ENCODE results near the gene ACP7. TPM values are rescaled to one million over a fixed set of nuclear protein-coding genes. Genes with fewer than 3 reads are reported as not detected.

ACP7 gene
- total and polyA plus RNA-seq, 10 of the 15 experiments (the other 5 are each of a cell fraction or from before 2014, with no cell fraction given) = not detected

Other genes with a start within 250 kb of the ACP7 start
Only the 7 nearest of the 17 such genes appear.
- gene SARS2, start 153.6 kb upstream of the ACP7 start, total RNA-seq (2014; rRNA removed) = 33.7 and 34.1 TPM in 2 replicates
- 18.5 and 21.4 TPM in 2 replicates for gene SARS2, start 153.6 kb upstream of the ACP7 start, total RNA-seq (2014; rRNA removed; fragmentation: Illumina TruSeq; extraction: Trizol)
- 35.9 and 38.2 TPM in 2 replicates for gene SARS2, start 153.6 kb upstream of the ACP7 start, total RNA-seq (2021)
- gene SARS2, start 153.6 kb upstream of the ACP7 start, polyA plus RNA-seq (2011; rRNA removed) = 9.1 and 20.9 TPM in 2 replicates
- gene SARS2, start 153.6 kb upstream of the ACP7 start, polyA plus RNA-seq (2014; fragmentation: Illumina TruSeq; extraction: Trizol) = 7.3 and 19.0 TPM in 2 replicates
- gene SARS2, start 153.6 kb upstream of the ACP7 start, polyA plus RNA-seq (2014; fragmentation: Nextera tagmentation; extraction: Ambion mirVana) = 1 to 10 TPM; 2.6 to 7.8 TPM
- gene SARS2, start 153.6 kb upstream of the ACP7 start, polyA plus RNA-seq (2014; rRNA removed) = 50.3 and 77.8 TPM in 2 replicates
- gene SARS2, start 153.6 kb upstream of the ACP7 start, polyA plus RNA-seq (2016; fragmentation: Nextera tagmentation; extraction: Ambion mirVana) = 10 to 100 TPM; 35.8 to 42.7 TPM
- gene MRPS12, start 153.4 kb upstream of the ACP7 start, total RNA-seq (2014; rRNA removed) = 120 and 149 TPM in 2 replicates
- 38.1 and 41.8 TPM in 2 replicates for gene MRPS12, start 153.4 kb upstream of the ACP7 start, total RNA-seq (2014; rRNA removed; fragmentation: Illumina TruSeq; extraction: Trizol)
- gene MRPS12, start 153.4 kb upstream of the ACP7 start, total RNA-seq (2021) = 101 and 112 TPM in 2 replicates
- 19.4 and 42.6 TPM in 2 replicates for gene MRPS12, start 153.4 kb upstream of the ACP7 start, polyA plus RNA-seq (2011; rRNA removed)
- 6.0 and 22.8 TPM in 2 replicates for gene MRPS12, start 153.4 kb upstream of the ACP7 start, polyA plus RNA-seq (2014; fragmentation: Illumina TruSeq; extraction: Trizol)
- gene MRPS12, start 153.4 kb upstream of the ACP7 start, polyA plus RNA-seq (2014; fragmentation: Nextera tagmentation; extraction: Ambion mirVana) = 10 to 100 TPM in 1 of 2 experiments, 1 to 10 TPM in 1; 7.3 to 39.6 TPM
- gene MRPS12, start 153.4 kb upstream of the ACP7 start, polyA plus RNA-seq (2014; rRNA removed) = 148 and 171 TPM in 2 replicates
- 100 to 1,000 TPM; 178 to 205 TPM for gene MRPS12, start 153.4 kb upstream of the ACP7 start, polyA plus RNA-seq (2016; fragmentation: Nextera tagmentation; extraction: Ambion mirVana)
- 7.2 and 10.6 TPM in 2 replicates for gene FBXO17, start 108.6 kb upstream of the ACP7 start, total RNA-seq (2014; rRNA removed)
- 5.5 and 5.6 TPM in 2 replicates for gene FBXO17, start 108.6 kb upstream of the ACP7 start, total RNA-seq (2014; rRNA removed; fragmentation: Illumina TruSeq; extraction: Trizol)
- gene FBXO17, start 108.6 kb upstream of the ACP7 start, total RNA-seq (2021) = 8.7 and 11.1 TPM in 2 replicates
- gene FBXO17, start 108.6 kb upstream of the ACP7 start, polyA plus RNA-seq (2011; rRNA removed) = 6.5 and 7.2 TPM in 2 replicates
- gene FBXO17, start 108.6 kb upstream of the ACP7 start, polyA plus RNA-seq (2014; fragmentation: Illumina TruSeq; extraction: Trizol) = 5.1 and 6.0 TPM in 2 replicates
- 1 to 10 TPM; 2.2 to 2.4 TPM for gene FBXO17, start 108.6 kb upstream of the ACP7 start, polyA plus RNA-seq (2014; fragmentation: Nextera tagmentation; extraction: Ambion mirVana)
- gene FBXO17, start 108.6 kb upstream of the ACP7 start, polyA plus RNA-seq (2014; rRNA removed) = 8.9 and 11.6 TPM in 2 replicates
- 1 to 10 TPM; 3.6 to 4.0 TPM for gene FBXO17, start 108.6 kb upstream of the ACP7 start, polyA plus RNA-seq (2016; fragmentation: Nextera tagmentation; extraction: Ambion mirVana)
- 5.8 and 6.7 TPM in 2 replicates for gene FBXO27, start 51.8 kb upstream of the ACP7 start, total RNA-seq (2014; rRNA removed)
- gene FBXO27, start 51.8 kb upstream of the ACP7 start, total RNA-seq (2014; rRNA removed; fragmentation: Illumina TruSeq; extraction: Trizol) = 9.5 and 12.2 TPM in 2 replicates
- 10.7 and 10.8 TPM in 2 replicates for gene FBXO27, start 51.8 kb upstream of the ACP7 start, total RNA-seq (2021)
- 6.7 and 6.9 TPM in 2 replicates for gene FBXO27, start 51.8 kb upstream of the ACP7 start, polyA plus RNA-seq (2011; rRNA removed)
- 9.0 and 11.3 TPM in 2 replicates for gene FBXO27, start 51.8 kb upstream of the ACP7 start, polyA plus RNA-seq (2014; fragmentation: Illumina TruSeq; extraction: Trizol)
- gene FBXO27, start 51.8 kb upstream of the ACP7 start, polyA plus RNA-seq (2014; fragmentation: Nextera tagmentation; extraction: Ambion mirVana) = 1 to 10 TPM; 3.1 to 3.4 TPM
- 13.3 and 15.4 TPM in 2 replicates for gene FBXO27, start 51.8 kb upstream of the ACP7 start, polyA plus RNA-seq (2014; rRNA removed)
- gene FBXO27, start 51.8 kb upstream of the ACP7 start, polyA plus RNA-seq (2016; fragmentation: Nextera tagmentation; extraction: Ambion mirVana) = 1 to 10 TPM; 5.8 to 7.3 TPM
- 1.4 and 2.5 TPM in 2 replicates for gene PAK4, start 41.4 kb downstream of the ACP7 start, total RNA-seq (2014; rRNA removed)
- gene PAK4, start 41.4 kb downstream of the ACP7 start, total RNA-seq (2014; rRNA removed; fragmentation: Illumina TruSeq; extraction: Trizol) = 1.0 and 1.6 TPM in 2 replicates
- gene PAK4, start 41.4 kb downstream of the ACP7 start, total RNA-seq (2021) = 17.3 and 19.3 TPM in 2 replicates
- 2.1 and 7.3 TPM in 2 replicates for gene PAK4, start 41.4 kb downstream of the ACP7 start, polyA plus RNA-seq (2011; rRNA removed)
- 0.49 and 4.5 TPM in 2 replicates for gene PAK4, start 41.4 kb downstream of the ACP7 start, polyA plus RNA-seq (2014; fragmentation: Illumina TruSeq; extraction: Trizol)
- gene PAK4, start 41.4 kb downstream of the ACP7 start, polyA plus RNA-seq (2014; fragmentation: Nextera tagmentation; extraction: Ambion mirVana) = under 1 TPM; 0.08 to 0.37 TPM
- 9.4 and 11.5 TPM in 2 replicates for gene PAK4, start 41.4 kb downstream of the ACP7 start, polyA plus RNA-seq (2014; rRNA removed)
- 10 to 100 TPM in 1 of 2 experiments, 1 to 10 TPM in 1; 9.6 to 10.7 TPM for gene PAK4, start 41.4 kb downstream of the ACP7 start, polyA plus RNA-seq (2016; fragmentation: Nextera tagmentation; extraction: Ambion mirVana)
- gene NCCRP1, start 112.6 kb downstream of the ACP7 start, total RNA-seq (2014; rRNA removed) = not detected in 2 replicates
- not detected in 2 replicates for gene NCCRP1, start 112.6 kb downstream of the ACP7 start, total RNA-seq (2014; rRNA removed; fragmentation: Illumina TruSeq; extraction: Trizol)
- gene NCCRP1, start 112.6 kb downstream of the ACP7 start, total RNA-seq (2021) = not detected in 2 replicates
- gene NCCRP1, start 112.6 kb downstream of the ACP7 start, polyA plus RNA-seq (2011; rRNA removed) = not detected in 2 replicates
- not detected in 2 replicates for gene NCCRP1, start 112.6 kb downstream of the ACP7 start, polyA plus RNA-seq (2014; fragmentation: Illumina TruSeq; extraction: Trizol)
- gene NCCRP1, start 112.6 kb downstream of the ACP7 start, polyA plus RNA-seq (2014; fragmentation: Nextera tagmentation; extraction: Ambion mirVana) = not detected
- gene NCCRP1, start 112.6 kb downstream of the ACP7 start, polyA plus RNA-seq (2014; rRNA removed) = not detected in 2 replicates
- gene NCCRP1, start 112.6 kb downstream of the ACP7 start, polyA plus RNA-seq (2016; fragmentation: Nextera tagmentation; extraction: Ambion mirVana) = not detected
- not detected in 2 replicates for gene SYCN, start 119.9 kb downstream of the ACP7 start, total RNA-seq (2014; rRNA removed)
- gene SYCN, start 119.9 kb downstream of the ACP7 start, total RNA-seq (2014; rRNA removed; fragmentation: Illumina TruSeq; extraction: Trizol) = not detected in 2 replicates
- 0.37 and 0.54 TPM in 2 replicates for gene SYCN, start 119.9 kb downstream of the ACP7 start, total RNA-seq (2021)
- not detected in 2 replicates for gene SYCN, start 119.9 kb downstream of the ACP7 start, polyA plus RNA-seq (2011; rRNA removed)
- not detected in 2 replicates for gene SYCN, start 119.9 kb downstream of the ACP7 start, polyA plus RNA-seq (2014; fragmentation: Illumina TruSeq; extraction: Trizol)
- not detected for gene SYCN, start 119.9 kb downstream of the ACP7 start, polyA plus RNA-seq (2014; fragmentation: Nextera tagmentation; extraction: Ambion mirVana)
- not detected in 2 replicates for gene SYCN, start 119.9 kb downstream of the ACP7 start, polyA plus RNA-seq (2014; rRNA removed)
- not detected for gene SYCN, start 119.9 kb downstream of the ACP7 start, polyA plus RNA-seq (2016; fragmentation: Nextera tagmentation; extraction: Ambion mirVana)